HUDEP-2 (cell line): Measurements from ENCODE around the gene TUG1.

ENCODE experiments used
- DNase-seq, 76 experiments: peaks; one replicate each; lab custom pipeline; 2025; ENCODE audit not compliant: unreplicated experiment in 76 of 76; lab: John Stamatoyannopoulos, UW

TUG1 gene

GRCh38 chr22:30996462-30996861, 27.4 kb downstream of the TUG1 start:
- no peak for DNase-seq

GRCh38 chr22:30998329-30998728, 29.3 kb downstream of the TUG1 start:
- no peak for DNase-seq

- DNase-seq, result no peak
Measured at GRCh38 chr22:31001124-31001770, 32.2 kb downstream of the TUG1 start.

- no peak for DNase-seq
Measured at GRCh38 chr22:31005535-31005934, 36.5 kb downstream of the TUG1 start.

- DNase-seq, result no peak
Measured at GRCh38 chr22:31019191-31019930, 50.3 kb downstream of the TUG1 start.

- no peak for DNase-seq
Measured at GRCh38 chr22:31020334-31020733, 51.3 kb downstream of the TUG1 start.

- no peak for DNase-seq
Measured at GRCh38 chr22:31022516-31022915, 53.5 kb downstream of the TUG1 start.
